Measurements from ENCODE around the gene KCNC3.

The KCNC3 gene

GRCh38 chr19:50292216-50292827 is 36.9 kb downstream of the KCNC3 start:
- Histone ChIP-seq H3K27me3 (ENCODE audit: control insufficient read depth, insufficient read depth, low read length, poor library complexity, severe bottlenecking) (no peaks in the 10 kb centered on the region), H3K4me3 (ENCODE audit: insufficient read depth, low read depth, low read length) (no peak overlapping the region), H3K9me3 (ENCODE audit: control insufficient read depth, low read length) (no peaks in the 10 kb centered on the region), H3K36me3 (ENCODE audit: control insufficient read depth, insufficient read depth, low read length) (no peaks in the 10 kb centered on the region), H3K4me1 (ENCODE audit: control insufficient read depth, insufficient read depth, low read length) (no peaks in the 10 kb centered on the region), H3K27ac (ENCODE audit: insufficient read depth, low read depth, low read length, poor library complexity, severe bottlenecking) (no peak overlapping the region)
- WGBS, 2 experiments = 83 to 88% methylated on average over 11 of the region's 11 CpGs

- 78 to 80% methylated on average over 15 of the region's 15 CpGs for WGBS, 2 experiments
- no peaks in the 10 kb centered on the region for H3K4me1 ChIP-seq (ENCODE audit: control insufficient read depth, insufficient read depth, low read length)
- no peaks in the 10 kb centered on the region for H3K36me3 ChIP-seq (ENCODE audit: control insufficient read depth, insufficient read depth, low read length)
- H3K4me3 ChIP-seq (ENCODE audit: insufficient read depth, low read depth, low read length) = no peak overlapping the region
- peaks cover 3% of the 10 kb centered on the region for H3K9me3 ChIP-seq (ENCODE audit: control insufficient read depth, low read length)
- no peak overlapping the region for H3K27ac ChIP-seq (ENCODE audit: insufficient read depth, low read depth, low read length, poor library complexity, severe bottlenecking)
- H3K27me3 ChIP-seq (ENCODE audit: control insufficient read depth, insufficient read depth, low read length, poor library complexity, severe bottlenecking) = no peaks in the 10 kb centered on the region
Observed at GRCh38 chr19:50290775-50291174, 38.4 kb downstream of the KCNC3 start.

- Histone ChIP-seq H3K36me3 (ENCODE audit: control insufficient read depth, insufficient read depth, low read length) (no peaks in the 10 kb centered on the region), H3K27ac (ENCODE audit: insufficient read depth, low read depth, low read length, poor library complexity, severe bottlenecking) (no peak overlapping the region), H3K27me3 (ENCODE audit: control insufficient read depth, insufficient read depth, low read length, poor library complexity, severe bottlenecking) (no peaks in the 10 kb centered on the region), H3K4me1 (ENCODE audit: control insufficient read depth, insufficient read depth, low read length) (no peaks in the 10 kb centered on the region), H3K9me3 (ENCODE audit: control insufficient read depth, low read length) (peaks cover 3% of the 10 kb centered on the region), H3K4me3 (ENCODE audit: insufficient read depth, low read depth, low read length) (no peak overlapping the region)
- 70 to 76% methylated on average over 6 of the region's 6 CpGs for WGBS, 2 experiments
Observed at GRCh38 chr19:50290011-50290410, 39.2 kb downstream of the KCNC3 start.

GRCh38 chr19:50288954-50289353 is 40.2 kb downstream of the KCNC3 start:
- no peaks in the 10 kb centered on the region for H3K27me3 ChIP-seq (ENCODE audit: control insufficient read depth, insufficient read depth, low read length, poor library complexity, severe bottlenecking)
- 82 to 84% methylated on average over 5 of the region's 5 CpGs for WGBS, 2 experiments

GRCh38 chr19:50287331-50287730 is 41.8 kb downstream of the KCNC3 start:
- Histone ChIP-seq H3K9me3 (ENCODE audit: control insufficient read depth, low read length) (peaks cover 3% of the 10 kb centered on the region), H3K36me3 (ENCODE audit: control insufficient read depth, insufficient read depth, low read length) (no peaks in the 10 kb centered on the region)
- 75 to 85% methylated on average over 2 of the region's 2 CpGs for WGBS, 2 experiments

More at GRCh38 chr19:50288954-50289353, 40.2 kb downstream of the KCNC3 start:
- H3K36me3 ChIP-seq (ENCODE audit: control insufficient read depth, insufficient read depth, low read length) = no peaks in the 10 kb centered on the region
- H3K4me3 ChIP-seq (ENCODE audit: insufficient read depth, low read depth, low read length) = no peak overlapping the region
- H3K9me3 ChIP-seq (ENCODE audit: control insufficient read depth, low read length) = peaks cover 3% of the 10 kb centered on the region
- H3K4me1 ChIP-seq (ENCODE audit: control insufficient read depth, insufficient read depth, low read length) = no peaks in the 10 kb centered on the region
- no peak overlapping the region for H3K27ac ChIP-seq (ENCODE audit: insufficient read depth, low read depth, low read length, poor library complexity, severe bottlenecking)

GRCh38 chr19:50286443-50286842 is 42.7 kb downstream of the KCNC3 start:
- 91 to 93% methylated on average over 18 of the region's 18 CpGs for whole genome bisulfite sequencing, 2 experiments
- Histone ChIP-seq H3K9me3 (ENCODE audit: control insufficient read depth, low read length) (peaks cover 3% of the 10 kb centered on the region), H3K4me3 (ENCODE audit: insufficient read depth, low read depth, low read length) (no peak overlapping the region), H3K27me3 (ENCODE audit: control insufficient read depth, insufficient read depth, low read length, poor library complexity, severe bottlenecking) (no peaks in the 10 kb centered on the region), H3K36me3 (ENCODE audit: control insufficient read depth, insufficient read depth, low read length) (no peaks in the 10 kb centered on the region), H3K27ac (ENCODE audit: insufficient read depth, low read depth, low read length, poor library complexity, severe bottlenecking) (no peak overlapping the region), H3K4me1 (ENCODE audit: control insufficient read depth, insufficient read depth, low read length) (no peaks in the 10 kb centered on the region)

More at GRCh38 chr19:50287331-50287730, 41.8 kb downstream of the KCNC3 start:
- no peak overlapping the region for H3K27ac ChIP-seq (ENCODE audit: insufficient read depth, low read depth, low read length, poor library complexity, severe bottlenecking)
- H3K4me3 ChIP-seq (ENCODE audit: insufficient read depth, low read depth, low read length) = no peak overlapping the region
- no peaks in the 10 kb centered on the region for H3K4me1 ChIP-seq (ENCODE audit: control insufficient read depth, insufficient read depth, low read length)
- H3K27me3 ChIP-seq (ENCODE audit: control insufficient read depth, insufficient read depth, low read length, poor library complexity, severe bottlenecking) = no peaks in the 10 kb centered on the region

- 80 to 93% methylated on average over 2 of the region's 2 CpGs for WGBS, 2 experiments
- H3K27me3 ChIP-seq (ENCODE audit: control insufficient read depth, insufficient read depth, low read length, poor library complexity, severe bottlenecking) = no peaks in the 10 kb centered on the region
Observed at GRCh38 chr19:50285833-50286232, 43.3 kb downstream of the KCNC3 start.

GRCh38 chr19:50281491-50281890 is 47.7 kb downstream of the KCNC3 start:
- Histone ChIP-seq H3K27ac (ENCODE audit: insufficient read depth, low read depth, low read length, poor library complexity, severe bottlenecking) (no peak overlapping the region), H3K27me3 (ENCODE audit: control insufficient read depth, insufficient read depth, low read length, poor library complexity, severe bottlenecking) (no peaks in the 10 kb centered on the region), H3K9me3 (ENCODE audit: control insufficient read depth, low read length) (peaks cover 3% of the 10 kb centered on the region), H3K4me3 (ENCODE audit: insufficient read depth, low read depth, low read length) (no peak overlapping the region), H3K36me3 (ENCODE audit: control insufficient read depth, insufficient read depth, low read length) (no peaks in the 10 kb centered on the region), H3K4me1 (ENCODE audit: control insufficient read depth, insufficient read depth, low read length) (no peaks in the 10 kb centered on the region)
- 92% methylated on average over 22 of the region's 22 CpGs for WGBS, 2 experiments

More at GRCh38 chr19:50285833-50286232, 43.3 kb downstream of the KCNC3 start:
- no peak overlapping the region for H3K4me3 ChIP-seq (ENCODE audit: insufficient read depth, low read depth, low read length)
- no peaks in the 10 kb centered on the region for H3K36me3 ChIP-seq (ENCODE audit: control insufficient read depth, insufficient read depth, low read length)
- H3K4me1 ChIP-seq (ENCODE audit: control insufficient read depth, insufficient read depth, low read length) = no peaks in the 10 kb centered on the region
- H3K27ac ChIP-seq (ENCODE audit: insufficient read depth, low read depth, low read length, poor library complexity, severe bottlenecking) = no peak overlapping the region
- peaks cover 3% of the 10 kb centered on the region for H3K9me3 ChIP-seq (ENCODE audit: control insufficient read depth, low read length)

- Histone ChIP-seq H3K27ac (ENCODE audit: insufficient read depth, low read depth, low read length, poor library complexity, severe bottlenecking) (no peak overlapping the region), H3K4me3 (ENCODE audit: insufficient read depth, low read depth, low read length) (no peak overlapping the region), H3K4me1 (ENCODE audit: control insufficient read depth, insufficient read depth, low read length) (no peaks in the 10 kb centered on the region), H3K9me3 (ENCODE audit: control insufficient read depth, low read length) (no peaks in the 10 kb centered on the region), H3K36me3 (ENCODE audit: control insufficient read depth, insufficient read depth, low read length) (no peaks in the 10 kb centered on the region), H3K27me3 (ENCODE audit: control insufficient read depth, insufficient read depth, low read length, poor library complexity, severe bottlenecking) (no peaks in the 10 kb centered on the region)
- 87 to 96% methylated on average over 2 to 3 of the region's 3 CpGs for WGBS, 2 experiments
Observed at GRCh38 chr19:50280983-50281382, 48.2 kb downstream of the KCNC3 start.

GRCh38 chr19:50280074-50280473 is 49.1 kb downstream of the KCNC3 start:
- Histone ChIP-seq H3K36me3 (ENCODE audit: control insufficient read depth, insufficient read depth, low read length) (no peaks in the 10 kb centered on the region), H3K4me1 (ENCODE audit: control insufficient read depth, insufficient read depth, low read length) (no peaks in the 10 kb centered on the region), H3K4me3 (ENCODE audit: insufficient read depth, low read depth, low read length) (no peak overlapping the region), H3K27ac (ENCODE audit: insufficient read depth, low read depth, low read length, poor library complexity, severe bottlenecking) (no peak overlapping the region), H3K27me3 (ENCODE audit: control insufficient read depth, insufficient read depth, low read length, poor library complexity, severe bottlenecking) (no peaks in the 10 kb centered on the region), H3K9me3 (ENCODE audit: control insufficient read depth, low read length) (no peaks in the 10 kb centered on the region)
- WGBS, 2 experiments = 85 to 90% methylated on average over 14 of the region's 14 CpGs
